Measurements from ENCODE around the gene C1orf52.

The C1orf52 gene

GRCh38 chr1:85203573-85204171 lies 55.8 kb downstream of the C1orf52 start:
- H3K9ac ChIP-seq (ENCODE audit: low read depth, low read length) = no peak overlapping the region

DNA sequence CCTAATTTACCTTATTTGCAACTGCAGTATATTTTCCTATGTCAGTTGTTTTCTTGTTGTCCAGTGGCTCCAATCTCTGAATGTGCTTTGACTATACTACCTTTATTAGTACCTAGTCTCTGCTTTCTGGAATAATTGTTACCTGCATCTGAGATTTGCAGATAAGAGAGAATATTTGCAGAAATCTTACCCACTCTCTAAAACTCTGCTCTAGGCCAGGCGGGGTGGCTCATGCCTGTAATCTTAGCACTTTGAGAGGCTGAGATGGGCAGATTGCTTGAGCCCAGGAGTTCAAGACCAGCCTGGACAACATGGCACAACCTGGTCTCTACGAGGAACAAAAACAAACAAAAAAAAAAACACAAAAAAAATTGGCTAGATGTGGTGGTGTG lies 56.6 kb downstream of the C1orf52 start:
- peak overlapping the region; percentile 79; the same call in 1 of the 2 replicates for H3K4me3 ChIP-seq (ENCODE audit: low read length)

More at GRCh38 chr1:85203573-85204171, 55.8 kb downstream of the C1orf52 start:
- no peaks in the 10 kb centered on the region for H3K27me3 ChIP-seq (ENCODE audit: insufficient read depth, low read length)
- H3K4me3 ChIP-seq (ENCODE audit: low read length) = no peak overlapping the region
- no peaks in the 10 kb centered on the region for H3K9me3 ChIP-seq (ENCODE audit: insufficient read depth, low read depth, low read length)
- peaks cover 29% of the 10 kb centered on the region for H3K4me1 ChIP-seq (ENCODE audit: insufficient read depth, low read length)
- H3K27ac ChIP-seq (ENCODE audit: low read depth, low read length) = no peak overlapping the region
- no peaks in the 10 kb centered on the region for H3K36me3 ChIP-seq (ENCODE audit: insufficient read depth, low read length)
- WGBS = no CpG with 5 or more reads among the region's 2 CpGs

GRCh38 chr1:85202092-85202863 lies 57.2 kb downstream of the C1orf52 start:
- 15% methylated on average over 13 of the region's 14 CpGs for WGBS
- Histone ChIP-seq H3K27ac (ENCODE audit: low read depth, low read length) (peak overlapping the region; percentile 99), H3K9ac (ENCODE audit: low read depth, low read length) (peak overlapping the region; percentile 89), H3K4me1 (ENCODE audit: insufficient read depth, low read length) (peaks cover 33% of the 10 kb centered on the region), H3K4me3 (ENCODE audit: low read length) (peak overlapping the region; percentile 79), H3K36me3 (ENCODE audit: insufficient read depth, low read length) (no peaks in the 10 kb centered on the region), H3K27me3 (ENCODE audit: insufficient read depth, low read length) (no peaks in the 10 kb centered on the region), H3K9me3 (ENCODE audit: insufficient read depth, low read depth, low read length) (no peaks in the 10 kb centered on the region)

More for the DNA sequence above, 56.6 kb downstream of the C1orf52 start:
- no peaks in the 10 kb centered on the region for H3K27me3 ChIP-seq (ENCODE audit: insufficient read depth, low read length)
- H3K4me1 ChIP-seq (ENCODE audit: insufficient read depth, low read length) = peaks cover 33% of the 10 kb centered on the region
- H3K9ac ChIP-seq (ENCODE audit: low read depth, low read length) = no peak overlapping the region
- 95% methylated on average over 1 of the region's 2 CpGs for WGBS
- no peak overlapping the region for H3K27ac ChIP-seq (ENCODE audit: low read depth, low read length)
- H3K36me3 ChIP-seq (ENCODE audit: insufficient read depth, low read length) = no peaks in the 10 kb centered on the region
- H3K9me3 ChIP-seq (ENCODE audit: insufficient read depth, low read depth, low read length) = no peaks in the 10 kb centered on the region

GRCh38 chr1:85201340-85202091 lies 57.9 kb downstream of the C1orf52 start:
- Histone ChIP-seq H3K27ac (ENCODE audit: low read depth, low read length) (peak overlapping the region; percentile 99), H3K4me1 (ENCODE audit: insufficient read depth, low read length) (peaks cover 27% of the 10 kb centered on the region), H3K36me3 (ENCODE audit: insufficient read depth, low read length) (no peaks in the 10 kb centered on the region), H3K9ac (ENCODE audit: low read depth, low read length) (peak overlapping the region; percentile 89), H3K4me3 (ENCODE audit: low read length) (peak overlapping the region; percentile 79), H3K9me3 (ENCODE audit: insufficient read depth, low read depth, low read length) (no peaks in the 10 kb centered on the region), H3K27me3 (ENCODE audit: insufficient read depth, low read length) (no peaks in the 10 kb centered on the region)
- WGBS = 1% methylated on average over 81 of the region's 81 CpGs

GRCh38 chr1:85200463-85201339 lies 58.8 kb downstream of the C1orf52 start, which contains the start of gene SYDE2:
Gene SYDE2 (minus strand): TSS chr1:85201016. CDS start chr1:85200996, 20 bp downstream.
- Histone ChIP-seq H3K4me3 (ENCODE audit: low read length) (peak within 1 kb of the TSS; percentile 79), H3K9ac (ENCODE audit: low read depth, low read length) (peak within 1 kb of the TSS; percentile 89), H3K27me3 (ENCODE audit: insufficient read depth, low read length) (no peaks in the 10 kb centered on the region), H3K4me1 (ENCODE audit: insufficient read depth, low read length) (peaks cover 22% of the 10 kb centered on the region; the same call in 1 of the 2 replicates), H3K27ac (ENCODE audit: low read depth, low read length) (peak within 1 kb of the TSS; percentile 99), H3K36me3 (ENCODE audit: insufficient read depth, low read length) (no peaks in the 10 kb centered on the region), H3K9me3 (ENCODE audit: insufficient read depth, low read depth, low read length) (no peaks in the 10 kb centered on the region)
- under 1% methylated on average over 99 of the region's 99 CpGs for WGBS
